Astrocyte (in vitro differentiated cells and primary cell): Measurements from ENCODE around the gene STIM1.

ENCODE experiments used
- CTCF ChIP-seq: IDR thresholded peaks from 2 replicates; pipeline ENCODE4 v1.5.1; 2011; ENCODE audit warnings: low read depth, mild to moderate bottlenecking, inconsistent platforms, low read length, moderate library complexity; ENCODE audit not compliant: insufficient read depth
- EZH2 ChIP-seq: IDR thresholded peaks from 2 replicates; pipeline ENCODE4 v1.6.1; 2012; ENCODE audit warnings: mild to moderate bottlenecking, low read length, inconsistent platforms; ENCODE audit not compliant: insufficient read depth

- TF ChIP-seq EZH2: no peak
- no peak for TF ChIP-seq CTCF
These were observed 38.2 kb upstream of the STIM1 start for GRCh38 chr11:3817181-3817800.
